CD4-positive, alpha-beta T cell (primary cell): ENCODE measurements around the gene ASTN1. TPM values are rescaled to one million over a fixed set of nuclear protein-coding genes. Genes with fewer than 3 reads are reported as not detected.

Experiments
- ATAC-seq: fragments of 200-7000 bp; cut with Tn5 transposase; one replicate; pipeline ENCODE4 v1.10.0; 2022; ENCODE audit warnings: mild to moderate bottlenecking; ENCODE audit not compliant: poor library complexity
- CTCF ChIA-PET: fragments of 350-600 bp; sonication (Branson Sonifier 250); formaldehyde crosslinking; loops from one replicate; lab custom pipeline; 2021; ENCODE audit warnings: antibody characterized with exemption, inconsistent platforms; lab: Charles Lee
- POLR2A ChIA-PET: fragments of 350-600 bp; sonication (Branson Sonifier 250); formaldehyde crosslinking; loops from one replicate; lab custom pipeline; 2021; ENCODE audit warnings: antibody characterized with exemption, inconsistent platforms; lab: Charles Lee
- DNase-seq, 14 experiments: peaks; one replicate each; pipeline ENCODE4 v3.0.0-alpha.2; 2013 to 2020; ENCODE audit warnings: mixed read lengths in 2 of 14
- H3K27ac ChIP-seq, 2 donors: one replicate each; pipeline versions ENCODE4 v1.5.1 to v1.7.0; 2013; ENCODE audit warnings: low read length in 2 of 2, low read depth in 1 of 2, mild to moderate bottlenecking in 1 of 2
- H3K27me3 ChIP-seq, 2 experiments: 1 replicate in 1 of 2; 2 replicates in 1 of 2; pipeline versions ENCODE4 v1.6.1 to v1.7.0; 2013; ENCODE audit warnings: low read length in 2 of 2, control low read depth in 1 of 2, mild to moderate bottlenecking in 1 of 2, moderate library complexity in 1 of 2; ENCODE audit not compliant: insufficient read depth in 2 of 2, control insufficient read depth in 1 of 2
- H3K36me3 ChIP-seq: one replicate; pipeline ENCODE4 v1.6.1; 2013; ENCODE audit warnings: low read length, control low read depth; ENCODE audit not compliant: insufficient read depth
- H3K4me1 ChIP-seq: one replicate; pipeline ENCODE4 v1.6.1; 2013; ENCODE audit warnings: low read length, control low read depth; ENCODE audit not compliant: insufficient read depth
- H3K4me3 ChIP-seq: one replicate; pipeline ENCODE4 v1.5.1; 2013; ENCODE audit warnings: mild to moderate bottlenecking, low read length, moderate library complexity
- H3K9me3 ChIP-seq, 2 experiments: 1 replicate in 1 of 2; 2 replicates in 1 of 2; pipeline versions ENCODE4 v1.6.1 to v1.7.0; 2013; ENCODE audit warnings: low read length in 2 of 2, mild to moderate bottlenecking in 2 of 2, control low read depth in 1 of 2, moderate library complexity in 1 of 2; ENCODE audit not compliant: control insufficient read depth in 1 of 2, insufficient read depth in 1 of 2
- H3K27ac Mint-ChIP-seq: one replicate; pipeline ENCODE4 v1.8.0; 2020; ENCODE audit warnings: mixed read lengths
- H3K27me3 Mint-ChIP-seq: one replicate; pipeline ENCODE4 v1.8.0; 2021; ENCODE audit warnings: mixed read lengths
- H3K36me3 Mint-ChIP-seq: one replicate; pipeline ENCODE4 v1.8.0; 2021; ENCODE audit warnings: low read depth, mixed read lengths
- H3K4me1 Mint-ChIP-seq: one replicate; pipeline ENCODE4 v1.8.0; 2021; ENCODE audit warnings: low read depth, mixed read lengths
- H3K4me3 Mint-ChIP-seq: one replicate; pipeline ENCODE4 v1.8.0; 2020; ENCODE audit warnings: mild to moderate bottlenecking, mixed read lengths
- H3K9me3 Mint-ChIP-seq: one replicate; pipeline ENCODE4 v1.8.0; 2020; ENCODE audit warnings: mixed read lengths
- intact Hi-C, 2 experiments: fragments of 100-400 bp; cut with DNase I in 1 of 2; cut with micrococcal nuclease in 1 of 2; formaldehyde crosslinking; loops; one replicate each; pipeline versions ENCODE4 v1.15.1 to v1.9.0; 2023 to 2025; cut with DNase I, micrococcal nuclease
- total RNA-seq, 174 experiments: library from RNA in 2 of 174; stranded (reverse) in 2 of 174; gene quantifications; one replicate each; pipeline ENCODE4 v1.2.3 and lab custom pipeline; 2021 to 2026
- TF ChIP-seq, protein P1 (sequence below): fragments of 200-600 bp; IDR thresholded peaks from one replicate; pipeline ENCODE4 v1.8.0; 2022; ENCODE audit warnings: antibody characterized with exemption, mild to moderate bottlenecking

The ASTN1 gene
- total RNA-seq, 2 experiments from 2014 or later = not detected

DNA sequence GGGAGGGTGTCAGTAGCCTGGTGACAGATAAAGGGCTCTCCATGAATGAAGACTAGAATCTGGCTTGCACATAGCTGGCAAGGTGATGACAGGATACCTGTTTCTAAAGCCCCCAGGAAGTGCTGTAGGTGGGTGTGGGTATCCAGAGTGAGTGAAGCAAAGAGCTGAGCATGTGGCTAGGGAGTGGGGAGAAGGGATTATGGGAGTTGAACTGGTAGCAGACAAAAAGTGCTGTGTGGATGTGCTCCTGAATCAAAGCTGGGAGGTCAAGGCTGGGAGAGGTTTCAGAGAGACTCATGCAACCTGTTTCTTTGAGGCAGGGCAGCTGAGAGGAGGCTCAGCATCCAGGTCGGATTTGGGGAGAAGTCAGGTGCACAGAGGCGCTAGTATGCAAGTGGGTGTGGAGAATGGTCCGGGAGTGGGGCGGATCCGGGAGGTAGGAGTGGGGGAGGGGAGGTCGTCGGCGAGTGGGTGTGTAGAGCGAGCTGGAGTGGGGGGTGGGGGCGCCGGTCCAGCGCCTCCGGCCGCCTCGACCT lies 600 bp downstream of the ASTN1 start:
- Mint-ChIP-seq H3K27ac (no peak overlapping the region), H3K4me3 (no peak overlapping the region), H3K4me1 (no peaks in the 10 kb centered on the region), H3K27me3 (peaks cover 34% of the 10 kb centered on the region), H3K9me3 (peaks cover 2% of the 10 kb centered on the region), H3K36me3 (no peaks in the 10 kb centered on the region)
- no peaks in the 10 kb centered on the region for H3K4me1 ChIP-seq
- no peaks in the 10 kb centered on the region for H3K36me3 ChIP-seq
- H3K27me3 ChIP-seq = peaks cover 13 to 24% of the 10 kb centered on the region in 2 experiments
- H3K27ac ChIP-seq = no peak overlapping the region
- TF ChIP-seq, protein P1, sequence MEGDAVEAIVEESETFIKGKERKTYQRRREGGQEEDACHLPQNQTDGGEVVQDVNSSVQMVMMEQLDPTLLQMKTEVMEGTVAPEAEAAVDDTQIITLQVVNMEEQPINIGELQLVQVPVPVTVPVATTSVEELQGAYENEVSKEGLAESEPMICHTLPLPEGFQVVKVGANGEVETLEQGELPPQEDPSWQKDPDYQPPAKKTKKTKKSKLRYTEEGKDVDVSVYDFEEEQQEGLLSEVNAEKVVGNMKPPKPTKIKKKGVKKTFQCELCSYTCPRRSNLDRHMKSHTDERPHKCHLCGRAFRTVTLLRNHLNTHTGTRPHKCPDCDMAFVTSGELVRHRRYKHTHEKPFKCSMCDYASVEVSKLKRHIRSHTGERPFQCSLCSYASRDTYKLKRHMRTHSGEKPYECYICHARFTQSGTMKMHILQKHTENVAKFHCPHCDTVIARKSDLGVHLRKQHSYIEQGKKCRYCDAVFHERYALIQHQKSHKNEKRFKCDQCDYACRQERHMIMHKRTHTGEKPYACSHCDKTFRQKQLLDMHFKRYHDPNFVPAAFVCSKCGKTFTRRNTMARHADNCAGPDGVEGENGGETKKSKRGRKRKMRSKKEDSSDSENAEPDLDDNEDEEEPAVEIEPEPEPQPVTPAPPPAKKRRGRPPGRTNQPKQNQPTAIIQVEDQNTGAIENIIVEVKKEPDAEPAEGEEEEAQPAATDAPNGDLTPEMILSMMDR = no peak
- ChIA-PET CTCF (no interaction called here), POLR2A (no interaction called here)
- DNase-seq (no peak), ATAC-seq (no peak)
- no peak overlapping the region for H3K4me3 ChIP-seq
- intact Hi-C loops = no loop called here
- peaks cover 0 to 5% of the 10 kb centered on the region in 2 experiments for H3K9me3 ChIP-seq

DNA sequence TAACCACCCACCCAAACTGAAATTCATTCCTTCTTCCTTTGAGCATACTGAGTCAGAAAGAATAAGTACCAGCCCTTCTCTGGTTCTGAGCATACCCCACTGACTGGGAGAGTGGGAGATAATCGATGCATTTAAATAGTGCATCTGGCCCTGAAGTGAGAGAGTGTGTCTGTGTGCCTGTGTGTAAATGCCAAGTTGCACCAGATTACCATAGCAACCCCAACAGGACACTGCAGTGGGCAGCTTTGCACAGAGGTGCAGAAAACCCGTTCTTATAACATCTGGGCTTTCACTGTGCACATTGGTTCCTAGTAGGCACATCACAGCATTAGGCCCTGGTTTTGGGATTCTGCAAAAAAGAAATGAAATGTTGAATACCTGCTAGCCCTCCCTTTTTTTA lies 2.3 kb downstream of the ASTN1 start:
- intact Hi-C loops = no loop called here
- ATAC-seq (no peak), DNase-seq (no peak)
- CTCF ChIA-PET = no interaction called here
- POLR2A ChIA-PET = no interaction called here
- TF ChIP-seq, protein P1 = no peak
- no peaks in the 10 kb centered on the region for H3K36me3 ChIP-seq
- no peaks in the 10 kb centered on the region for H3K4me1 Mint-ChIP-seq
- peaks cover 13 to 24% of the 10 kb centered on the region in 2 experiments for H3K27me3 ChIP-seq
- no peaks in the 10 kb centered on the region for H3K36me3 Mint-ChIP-seq
- H3K4me3 Mint-ChIP-seq = no peak overlapping the region
- H3K4me1 ChIP-seq = no peaks in the 10 kb centered on the region
- H3K9me3 ChIP-seq = peaks cover 0 to 5% of the 10 kb centered on the region in 2 experiments
- peaks cover 34% of the 10 kb centered on the region for H3K27me3 Mint-ChIP-seq
- no peak overlapping the region for H3K4me3 ChIP-seq
- H3K27ac Mint-ChIP-seq = no peak overlapping the region
- no peak overlapping the region for H3K27ac ChIP-seq
- peaks cover 2% of the 10 kb centered on the region for H3K9me3 Mint-ChIP-seq

DNA sequence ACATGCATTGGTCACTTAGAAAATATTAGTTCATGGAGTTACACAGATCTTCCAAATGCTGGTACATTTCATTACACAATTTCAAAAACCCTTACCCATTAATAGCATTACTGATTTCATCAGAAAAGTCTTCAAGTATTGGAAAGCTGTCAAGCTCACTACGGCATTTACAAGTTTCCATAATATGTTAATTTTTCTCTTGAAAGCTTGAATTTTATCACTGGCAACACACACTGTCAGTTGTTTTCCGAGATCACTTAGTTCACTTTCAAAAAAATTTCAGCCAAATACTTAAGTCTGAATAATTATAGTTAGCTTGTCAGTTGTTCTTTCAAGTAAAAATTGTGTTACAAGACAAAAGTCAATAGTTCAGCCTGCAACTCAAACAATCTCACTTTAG lies 18.0 kb downstream of the ASTN1 start:
- intact Hi-C loops = no loop called here
- ChIA-PET POLR2A (no interaction called here), CTCF (no interaction called here)
- DNase-seq = no peak
- Histone ChIP-seq H3K9me3 (no peaks in the 10 kb centered on the region), H3K4me3 (no peak overlapping the region), H3K36me3 (no peaks in the 10 kb centered on the region), H3K27ac (no peak overlapping the region), H3K27me3 (no peaks in the 10 kb centered on the region), H3K4me1 (no peaks in the 10 kb centered on the region)
- TF ChIP-seq, protein P1 = no peak
- no peaks in the 10 kb centered on the region for H3K4me1 Mint-ChIP-seq
- H3K4me3 Mint-ChIP-seq = no peak overlapping the region
- H3K36me3 Mint-ChIP-seq = no peaks in the 10 kb centered on the region
- H3K27ac Mint-ChIP-seq = no peak overlapping the region
- H3K27me3 Mint-ChIP-seq = no peaks in the 10 kb centered on the region
- ATAC-seq = no peak
- peaks cover 2% of the 10 kb centered on the region for H3K9me3 Mint-ChIP-seq
